ENCODE results near the gene HCAR1.
"Not testable (repeated sequence)": the region's sequence is repeated elsewhere in the genome, so short reads cannot be mapped to it uniquely, and the experiment has no call there.

HCAR1 gene

DNA sequence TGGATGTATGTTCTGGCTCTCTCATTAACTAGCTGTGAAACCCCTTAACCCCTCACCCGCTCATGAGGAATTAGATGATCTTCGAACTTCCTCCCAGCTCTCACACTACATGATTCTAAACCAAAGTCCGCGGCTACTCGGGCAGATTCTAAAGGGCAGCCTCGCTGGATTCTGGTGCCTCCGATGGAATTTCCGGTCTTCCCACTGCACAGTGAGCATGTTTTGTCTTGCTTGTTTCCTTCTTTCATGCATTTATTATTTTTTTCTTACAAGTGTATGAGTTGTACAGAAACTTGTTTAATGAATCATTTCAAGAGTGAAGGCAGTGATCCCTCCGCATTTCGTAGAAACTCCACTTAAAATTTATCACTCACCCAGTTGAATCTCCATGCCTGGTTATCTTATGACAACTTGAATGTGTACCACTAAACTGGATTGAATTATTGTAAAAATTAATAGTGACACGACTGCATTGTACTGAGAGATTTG, 9.5 kb downstream of the HCAR1 start:
- DNase-seq = no peak

DNA sequence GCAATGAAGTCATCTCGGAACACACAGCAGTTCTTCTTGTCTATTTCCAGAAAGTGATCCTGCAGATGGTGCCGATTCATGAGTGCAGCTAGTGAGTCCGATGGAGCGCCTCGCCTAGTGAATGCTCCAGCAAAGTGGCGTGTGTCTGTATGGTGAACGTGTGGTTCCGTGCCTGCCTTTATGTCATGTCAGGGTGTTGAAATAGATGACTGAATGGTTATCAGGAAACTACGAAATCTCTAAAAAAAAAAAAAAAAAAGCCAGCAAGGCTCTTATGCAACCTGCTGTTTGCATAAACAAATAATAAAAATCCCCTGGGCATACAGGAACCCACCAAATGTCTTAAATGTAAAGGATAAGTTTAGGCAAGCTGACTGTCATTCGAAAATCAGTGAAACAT, 14.0 kb downstream of the HCAR1 start, which contains the start of gene HCAR3:
Gene HCAR3 (minus strand): TSS at position 154 of the 400 bp plus-strand sequence. CDS start 74 bp downstream, at position 80.
- DNase-seq = not testable (repeated sequence)

DNA sequence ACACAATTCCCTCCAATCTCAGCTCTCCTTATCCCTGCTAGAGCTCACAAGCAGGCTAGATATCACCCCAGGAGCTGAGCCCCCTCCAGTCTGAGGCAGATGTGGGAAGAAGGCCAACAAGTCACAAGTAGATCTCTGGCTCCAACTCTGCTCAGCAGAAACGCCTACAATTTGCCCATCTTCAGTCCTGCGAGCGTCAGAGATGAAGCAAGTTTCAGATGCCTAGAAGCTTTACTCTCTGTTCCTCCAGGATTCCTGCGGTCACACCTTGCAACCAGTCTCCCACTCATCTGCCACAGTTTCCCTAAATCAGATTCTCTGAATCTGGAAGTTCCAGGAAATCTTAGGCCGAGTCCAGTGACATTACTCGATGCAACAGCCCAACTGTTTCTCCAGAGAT, 15.4 kb downstream of the HCAR1 start:
- not testable (repeated sequence) for DNase-seq

DNA sequence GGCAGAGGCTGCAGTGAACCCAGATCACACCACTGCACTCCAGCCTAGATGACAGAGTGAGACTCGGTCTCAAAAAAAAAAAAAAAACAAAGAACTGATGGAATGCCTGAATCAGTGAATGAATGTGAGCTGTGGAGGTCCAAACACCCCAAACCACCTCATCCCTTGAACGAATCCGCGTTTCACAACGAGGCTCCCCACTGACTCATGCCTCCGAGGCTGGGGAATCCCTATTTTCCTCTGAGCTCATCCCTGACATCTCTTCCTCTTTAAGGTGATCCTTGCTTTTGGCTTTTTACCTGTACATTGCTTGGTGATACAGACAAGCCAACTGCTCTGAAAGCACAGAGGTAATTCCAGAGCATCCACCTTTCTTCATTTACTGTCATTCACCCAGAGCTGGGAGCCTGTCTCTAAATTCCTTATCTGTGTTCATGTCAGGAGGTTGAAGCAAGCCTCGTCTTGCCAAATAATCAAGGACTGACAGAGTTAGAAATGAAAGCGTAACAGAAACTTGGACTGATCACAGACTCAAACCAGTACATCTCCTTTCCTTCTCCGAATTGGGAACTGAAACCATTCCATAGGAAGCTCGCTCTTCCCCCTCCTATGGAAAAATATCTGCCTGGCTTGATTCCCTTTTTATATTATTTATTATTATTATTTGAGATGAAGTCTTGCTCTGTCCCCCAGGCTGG, 17.0 kb downstream of the HCAR1 start:
- not testable (repeated sequence) for DNase-seq

DNA sequence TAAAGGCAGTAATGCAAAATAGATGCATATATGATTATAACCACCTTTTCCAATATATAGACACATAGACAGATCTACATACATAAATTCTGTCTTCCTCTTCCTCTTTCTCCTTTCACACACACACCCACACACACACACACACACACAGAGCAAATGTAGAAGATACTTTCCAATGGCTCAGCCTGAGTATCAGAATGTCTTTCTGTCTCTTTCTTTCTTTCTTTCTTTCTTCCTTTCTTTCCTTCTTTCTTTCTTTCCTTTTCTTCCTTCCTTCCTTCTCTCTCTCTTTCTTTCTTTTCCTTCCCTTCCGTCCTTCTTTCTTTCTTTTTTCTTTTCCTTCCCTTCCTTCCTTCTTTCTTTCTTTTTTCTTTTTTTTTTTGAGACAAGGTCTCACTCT, 19.4 kb downstream of the HCAR1 start:
- not testable (repeated sequence) for DNase-seq

DNA sequence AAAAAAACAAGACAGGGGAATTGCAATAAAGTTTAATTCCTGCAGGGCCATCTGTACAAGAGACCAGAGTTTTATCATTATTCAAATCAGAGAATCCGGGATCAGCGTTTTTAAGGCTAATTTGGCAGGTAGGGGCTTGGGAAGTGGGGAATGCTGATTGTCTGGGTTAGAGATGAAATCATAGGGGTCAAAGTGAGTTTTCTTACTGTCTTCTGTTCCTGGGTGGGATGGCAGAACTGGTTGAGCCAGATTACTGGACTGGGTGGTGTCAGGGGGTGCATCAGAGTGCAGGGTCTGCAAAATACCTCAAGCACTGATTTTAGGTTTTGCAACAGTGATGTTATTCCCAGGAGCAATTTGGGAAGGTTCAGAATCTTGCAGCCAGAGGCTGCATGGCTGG, 20.3 kb downstream of the HCAR1 start:
- not testable (repeated sequence) for DNase-seq

DNA sequence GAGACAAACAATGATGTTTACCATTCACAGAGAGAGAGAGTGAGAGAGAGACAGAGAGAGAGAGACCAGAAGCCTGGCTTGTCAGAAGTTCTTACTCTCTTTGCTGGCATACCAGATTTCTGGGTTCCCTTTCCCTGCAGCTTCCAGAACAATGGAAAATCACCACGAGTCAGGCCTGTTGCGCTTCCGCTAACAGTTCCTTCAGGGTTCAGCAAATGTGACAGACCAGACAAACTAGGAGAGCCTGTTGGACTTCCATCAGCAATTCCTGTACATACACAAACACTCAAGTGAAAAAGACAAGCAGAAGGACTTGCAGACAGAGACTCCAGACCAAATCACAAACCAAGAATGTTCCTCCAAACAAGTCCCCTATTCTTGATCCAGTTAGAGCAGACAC, 21.4 kb downstream of the HCAR1 start:
- DNase-seq = not testable (repeated sequence)

DNA sequence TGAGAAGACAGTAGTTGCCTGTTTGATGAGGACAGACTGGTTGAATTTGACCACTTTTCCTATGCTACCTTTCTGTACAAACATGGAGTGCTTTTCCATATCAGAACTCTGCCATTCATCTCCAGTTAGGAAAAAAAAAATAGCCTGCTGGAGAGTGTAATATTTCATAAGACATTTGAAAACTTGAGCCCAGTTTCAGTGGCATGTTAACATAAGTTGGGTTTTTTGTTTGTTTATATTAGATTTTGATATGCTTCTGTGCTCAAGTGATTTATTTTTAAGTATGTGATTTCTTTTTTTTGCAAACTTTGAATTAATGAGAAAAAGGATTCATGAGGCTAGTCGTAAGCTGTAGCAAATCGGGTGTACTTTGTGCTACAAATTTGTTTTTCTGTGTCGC, 26.8 kb downstream of the HCAR1 start:
- DNase-seq = not testable (repeated sequence)

DNA sequence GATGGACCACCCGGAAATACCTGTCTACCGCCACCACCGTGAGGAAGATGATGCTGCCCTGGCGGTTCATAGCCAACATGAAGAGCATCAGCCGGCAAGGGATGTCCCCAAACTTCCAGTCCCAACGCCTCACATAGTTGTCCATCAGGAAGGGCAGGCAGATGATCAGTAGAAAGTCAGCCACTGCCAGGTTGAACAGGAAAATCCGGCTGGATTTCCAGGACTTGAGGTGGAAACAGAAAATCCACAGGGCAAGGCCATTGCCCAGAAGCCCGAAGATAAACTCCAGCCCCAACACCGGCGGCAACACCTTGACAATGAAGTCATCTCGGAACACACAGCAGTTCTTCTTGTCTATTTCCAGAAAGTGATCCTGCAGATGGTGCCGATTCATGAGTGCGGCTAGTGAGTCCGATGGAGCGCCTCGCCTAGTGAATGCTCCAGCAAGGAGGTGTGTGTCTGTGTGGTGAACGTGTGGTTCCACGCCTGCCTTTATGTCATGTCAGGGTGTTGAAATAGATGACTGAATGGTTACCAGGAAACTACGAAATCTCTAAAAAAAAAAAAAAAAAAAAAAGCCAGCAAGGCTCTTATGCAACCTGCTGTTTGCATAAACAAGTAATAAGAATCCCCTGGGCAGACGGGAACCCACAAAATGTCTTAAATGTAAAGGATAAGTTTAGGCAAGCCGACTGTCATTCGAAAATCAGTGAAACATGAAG, 27.6 kb downstream of the HCAR1 start, which contains the start of gene HCAR2:
Gene HCAR2 (minus strand): TSS at position 468 of the 722 bp plus-strand sequence. CDS start 74 bp downstream, at position 394.
- not testable (repeated sequence) for DNase-seq

DNA sequence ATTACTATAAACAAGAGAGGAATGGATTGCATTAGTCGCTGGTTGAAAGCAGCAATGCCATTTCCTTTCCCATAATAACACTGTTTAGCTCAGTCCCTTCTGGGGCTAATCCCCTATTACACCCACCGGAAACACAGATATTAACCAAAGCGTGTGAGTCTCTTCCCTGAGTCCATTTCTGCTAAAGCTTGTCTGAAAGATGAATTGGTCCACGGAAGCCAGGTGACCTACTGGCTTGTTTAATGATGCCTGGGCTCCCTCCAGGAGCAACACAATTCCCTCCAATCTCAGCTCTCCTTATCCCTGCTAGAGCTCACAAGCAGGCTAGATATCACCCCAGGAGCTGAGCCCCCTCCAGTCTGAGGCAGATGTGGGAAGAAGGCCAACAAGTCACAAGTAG, 29.2 kb downstream of the HCAR1 start:
- not testable (repeated sequence) for DNase-seq

DNA sequence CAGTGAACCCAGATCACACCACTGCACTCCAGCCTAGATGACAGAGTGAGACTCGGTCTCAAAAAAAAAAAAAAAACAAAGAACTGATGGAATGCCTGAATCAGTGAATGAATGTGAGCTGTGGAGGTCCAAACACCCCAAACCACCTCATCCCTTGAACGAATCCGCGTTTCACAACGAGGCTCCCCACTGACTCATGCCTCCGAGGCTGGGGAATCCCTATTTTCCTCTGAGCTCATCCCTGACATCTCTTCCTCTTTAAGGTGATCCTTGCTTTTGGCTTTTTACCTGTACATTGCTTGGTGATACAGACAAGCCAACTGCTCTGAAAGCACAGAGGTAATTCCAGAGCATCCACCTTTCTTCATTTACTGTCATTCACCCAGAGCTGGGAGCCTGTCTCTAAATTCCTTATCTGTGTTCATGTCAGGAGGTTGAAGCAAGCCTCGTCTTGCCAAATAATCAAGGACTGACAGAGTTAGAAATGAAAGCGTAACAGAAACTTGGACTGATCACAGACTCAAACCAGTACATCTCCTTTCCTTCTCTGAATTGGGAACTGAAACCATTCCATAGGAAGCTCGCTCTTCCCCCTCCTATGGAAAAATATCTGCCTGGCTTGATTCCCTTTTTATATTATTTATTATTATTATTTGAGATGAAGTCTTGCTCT, 30.5 kb downstream of the HCAR1 start:
- DNase-seq = not testable (repeated sequence)

DNA sequence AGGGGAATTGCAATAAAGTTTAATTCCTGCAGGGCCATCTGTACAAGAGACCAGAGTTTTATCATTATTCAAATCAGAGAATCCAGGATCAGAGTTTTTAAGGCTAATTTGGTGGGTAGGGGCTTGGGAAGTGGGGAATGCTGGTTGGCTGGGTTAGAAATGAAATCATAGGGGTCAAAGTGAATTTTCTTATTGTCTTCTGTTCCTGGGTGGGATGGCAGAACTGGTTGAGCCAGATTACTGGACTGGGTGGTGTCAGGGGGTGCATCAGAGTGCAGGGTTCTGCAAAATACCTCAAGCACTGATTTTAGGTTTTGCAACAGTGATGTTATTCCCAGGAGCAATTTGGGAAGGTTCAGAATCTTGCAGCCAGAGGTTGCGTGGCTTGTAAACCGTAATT, 33.7 kb downstream of the HCAR1 start:
- DNase-seq = not testable (repeated sequence)

DNA sequence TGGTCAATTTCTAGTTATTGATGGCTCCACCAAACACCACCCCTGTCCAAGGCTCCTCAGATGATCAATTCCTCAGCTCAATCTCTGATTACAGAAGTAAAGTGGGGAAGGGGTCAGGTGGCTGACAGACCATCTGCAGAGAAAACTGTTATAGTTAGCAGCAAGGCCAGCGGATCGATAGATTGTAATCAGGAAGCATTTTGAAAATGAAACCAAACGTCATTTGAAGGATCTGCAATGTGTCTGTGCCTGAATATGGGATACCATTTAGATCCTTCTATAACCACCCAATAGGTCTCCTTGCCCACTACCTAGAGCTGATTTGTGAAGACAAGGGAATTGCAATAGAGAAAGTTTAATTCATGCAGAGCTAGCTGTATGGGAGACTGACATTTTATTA, 39.1 kb downstream of the HCAR1 start:
- DNase-seq = no peak

DNA sequence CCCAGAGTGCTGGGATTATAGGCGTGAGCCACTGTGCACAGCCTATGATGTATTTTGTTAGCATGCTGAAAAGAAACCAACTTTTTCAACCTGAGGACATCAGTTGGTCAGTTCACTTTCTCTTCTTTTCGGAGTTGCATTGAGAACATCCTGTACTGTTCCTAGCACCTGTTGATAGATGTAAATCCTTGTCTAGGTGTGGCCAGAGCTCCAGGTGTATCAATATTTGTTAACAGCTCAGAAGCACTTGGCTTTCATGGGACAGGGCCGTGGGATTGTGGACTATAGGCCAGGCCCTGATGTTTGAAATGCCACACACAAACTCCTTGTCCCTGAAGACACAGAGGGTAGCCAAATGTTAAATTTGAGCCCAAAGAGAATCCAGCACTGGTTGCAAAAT, 42.4 kb downstream of the HCAR1 start:
- no peak for DNase-seq

DNA sequence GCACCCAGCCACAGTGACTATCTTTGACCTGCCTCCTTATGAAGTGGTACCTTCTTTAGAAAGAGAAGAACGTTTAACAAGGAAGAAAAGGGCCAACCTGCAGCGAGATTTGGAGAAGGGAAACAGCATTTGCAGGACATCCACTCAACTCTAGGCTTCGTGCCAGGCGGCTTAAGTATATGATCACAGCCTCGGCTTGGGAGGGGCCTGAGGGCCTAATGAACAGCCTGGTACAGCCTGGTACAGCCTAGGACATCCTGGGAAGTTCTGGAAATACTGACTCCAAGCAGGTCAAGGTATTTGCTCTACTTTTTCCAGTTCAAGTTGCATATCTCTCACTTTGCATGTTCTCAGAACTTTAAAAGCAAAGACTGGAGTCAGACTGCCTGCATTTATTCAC, 43.6 kb downstream of the HCAR1 start:
- DNase-seq = no peak

DNA sequence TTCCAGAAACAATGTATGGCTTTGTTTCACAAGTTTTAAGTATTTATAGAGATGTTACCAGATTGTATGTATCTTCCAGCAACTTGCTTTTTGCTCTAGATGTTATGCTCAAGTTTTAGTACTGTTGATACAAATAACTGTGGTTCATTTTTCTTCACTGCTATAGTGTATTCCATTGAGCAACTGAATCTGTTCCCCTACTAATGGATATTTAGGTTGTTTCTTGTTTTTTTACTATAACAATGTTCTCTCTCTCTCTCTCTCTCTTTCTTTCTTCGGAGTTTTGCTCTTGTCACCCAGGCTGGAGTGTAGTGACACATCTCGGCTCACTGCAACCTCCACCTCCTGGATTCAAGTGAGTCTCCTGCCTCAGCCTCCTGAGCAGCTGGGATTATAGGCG, 44.1 kb downstream of the HCAR1 start:
- no peak for DNase-seq

DNA sequence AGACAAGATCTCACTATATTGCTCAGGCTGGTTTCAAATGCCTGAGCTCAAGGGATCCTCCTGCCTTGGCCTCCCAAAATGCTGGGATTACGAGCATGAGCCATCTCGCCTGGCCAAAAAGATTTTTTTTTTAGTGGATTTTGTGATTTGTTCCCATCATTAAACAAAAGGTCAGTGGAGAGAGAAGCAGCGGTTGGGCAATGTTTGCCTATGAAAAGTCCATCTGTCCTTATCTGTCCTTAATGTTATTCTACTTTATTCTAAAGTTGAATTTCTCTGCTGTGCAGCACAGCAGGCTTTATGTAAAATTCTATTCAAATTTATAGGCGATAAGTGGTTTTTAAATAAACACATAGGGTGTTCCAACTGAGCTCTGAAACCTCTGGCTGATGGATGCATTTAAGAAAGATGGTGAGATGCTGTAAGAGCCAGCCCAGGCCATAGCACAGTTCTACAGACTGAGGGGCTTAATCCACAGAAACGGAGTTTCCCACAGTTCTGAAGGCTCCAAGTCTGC, 46.3 kb downstream of the HCAR1 start:
- no peak for DNase-seq

DNA sequence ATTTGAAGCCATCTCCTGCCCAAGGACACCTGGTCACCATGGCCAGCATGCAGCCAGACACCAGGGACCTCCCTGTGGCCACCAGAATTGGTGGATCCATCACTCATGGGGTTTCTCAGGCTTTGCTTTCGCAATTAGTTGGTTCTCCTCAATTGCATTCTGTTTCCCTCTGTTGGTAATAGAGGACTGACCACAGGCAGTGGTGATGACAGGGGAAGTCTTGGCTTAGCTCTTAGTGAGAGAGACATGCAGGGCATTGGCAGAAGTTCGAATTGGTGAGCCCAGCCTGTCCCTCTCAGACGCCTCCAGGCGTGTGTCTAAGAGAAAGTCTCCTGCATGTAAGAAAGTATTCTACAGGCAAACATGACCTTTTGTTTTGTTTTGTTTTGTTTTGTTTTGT, 48.8 kb downstream of the HCAR1 start:
- no peak for DNase-seq

DNA sequence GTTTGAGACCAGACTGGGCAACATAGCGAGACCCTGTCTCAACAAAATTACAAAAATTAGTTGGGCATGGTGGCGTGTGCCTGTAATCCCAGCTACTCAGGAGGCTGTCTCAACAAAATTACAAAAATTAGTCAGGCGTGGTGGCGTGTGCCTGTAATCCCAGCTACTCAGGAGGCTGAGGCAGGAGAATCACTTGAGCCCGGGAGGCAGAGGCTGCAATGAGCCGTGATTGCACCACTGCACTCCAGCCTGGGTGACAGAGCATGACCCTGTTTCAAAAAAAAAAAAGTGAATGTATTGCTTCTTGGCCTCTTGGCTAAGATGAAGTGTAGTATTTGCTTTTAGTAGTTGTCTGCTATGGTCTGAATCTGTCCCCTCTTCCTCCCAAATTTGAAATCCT, 49.7 kb downstream of the HCAR1 start:
- not testable (repeated sequence) for DNase-seq

DNA sequence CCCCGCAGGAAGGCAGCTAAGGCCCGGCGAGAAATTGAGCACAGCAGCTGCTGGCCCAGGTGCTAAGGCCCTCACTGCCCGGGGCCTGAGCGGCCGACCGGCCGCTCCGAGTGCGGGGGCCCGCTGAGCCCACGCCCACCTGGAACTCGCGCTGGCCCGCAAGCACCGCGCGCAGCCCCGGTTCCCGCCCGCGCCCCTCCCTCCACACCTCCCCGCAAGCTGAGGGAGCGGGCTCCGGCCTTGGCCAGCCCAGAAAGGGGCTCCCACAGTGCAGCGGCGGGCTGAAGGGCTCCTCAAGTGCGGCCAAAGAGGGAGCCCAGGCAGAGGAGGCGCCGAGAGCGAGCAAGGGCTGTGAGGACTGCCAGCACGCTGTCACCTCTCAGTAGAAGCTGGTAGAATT, 53.9 kb downstream of the HCAR1 start:
- not testable (repeated sequence) for DNase-seq

Data from cortex of kidney (tissue), 1 donor.